ENCODE results near the gene A2M. TPM values are rescaled to one million over a fixed set of nuclear protein-coding genes. Genes with fewer than 3 reads are reported as not detected.

Gene A2M
- total and polyA plus RNA-seq, 2 donors (not counting 1 experiment from before 2014, with no cell fraction given): 0.04 TPM; not detected in 1

- Histone ChIP-seq H3K79me2 (ENCODE audit: control insufficient read depth, insufficient read depth, low read length) (no peaks in the 10 kb centered on the region), H2AFZ (ENCODE audit: insufficient read depth, low read depth, low read length, poor library complexity, severe bottlenecking) (no peak overlapping the region), H3K4me2 (replicated peaks; ENCODE audit: low read depth, low read length, poor library complexity, severe bottlenecking) (no peak overlapping the region), H3K9ac (ENCODE audit: low read length) (no peak overlapping the region), H4K20me1 (ENCODE audit: control insufficient read depth, insufficient read depth, low read length, poor library complexity, severe bottlenecking) (no peaks in the 10 kb centered on the region), H3K9me3 (ENCODE audit: control extremely low read depth in 1 of 3, control insufficient read depth in 2 of 3, insufficient read depth in 1 of 3, low read length in 2 of 3) (no peaks in the 10 kb centered on the region), H3K36me3 (replicated peaks in 1 of 2; ENCODE audit: control extremely low read depth in 1 of 2, control insufficient read depth in 1 of 2, extremely low read depth in 1 of 2, insufficient read depth in 2 of 2, low read length in 1 of 2) (no peaks in the 10 kb centered on the region), H3K4me3 (ENCODE audit: control extremely low read depth in 1 of 5, extremely low read depth in 1 of 5, insufficient read depth in 1 of 5, low read depth in 2 of 5, low read length in 4 of 5) (no peak overlapping the region), H3K27me3 (replicated peaks in 1 of 4; ENCODE audit: control extremely low read depth in 1 of 4, control insufficient read depth in 3 of 4, insufficient read depth in 4 of 4, low read length in 3 of 4) (peaks cover 0 to 14% (median 7%) of the 10 kb centered on the region in 4 experiments), H3K4me1 (ENCODE audit: control insufficient read depth in 2 of 2, insufficient read depth in 2 of 2, low read length in 2 of 2) (no peaks in the 10 kb centered on the region), H3K27ac (ENCODE audit: low read length in 2 of 2) (no peak overlapping the region)
- ChIA-PET CTCF (interaction anchor here (1.4 kb wide), 1 partner anchor 25 kb away, joined by 3 read pairs; no protein-coding TSS in a partner anchor), POLR2A (no interaction called here)
- intact Hi-C loops (cut with micrococcal nuclease): no loop called here
- Mint-ChIP-seq H3K4me1 (no peaks in the 10 kb centered on the region), H3K9me3 (ENCODE audit: insufficient read depth) (peaks cover 2% of the 10 kb centered on the region), H3K27ac (no peak overlapping the region), H3K27me3 (peaks cover 40% of the 10 kb centered on the region), H3K4me3 (no peak overlapping the region)
- ATAC-seq (ENCODE audit: low read depth) (no peak), DNase-seq (no peak)
- no peak for TF ChIP-seq EZH2 (IDR thresholded peaks at IDR 0.05; ENCODE audit: borderline replicate concordance, insufficient read depth, low read depth, low read length, poor library complexity, severe bottlenecking)
- no peak for TF ChIP-seq CTCF (IDR thresholded peaks at IDR 0.05)
- no CpG with 5 or more reads among the region's 1 CpG for WGBS (ENCODE audit: insufficient coverage)
Measured at GRCh38 chr12:9075138-9075535, 40.6 kb downstream of the A2M start.

- Histone ChIP-seq H3K27me3 (replicated peaks in 1 of 4; ENCODE audit: control extremely low read depth in 1 of 4, control insufficient read depth in 3 of 4, insufficient read depth in 4 of 4, low read length in 3 of 4) (peaks cover 0 to 13% (median 6%) of the 10 kb centered on the region in 4 experiments), H3K9ac (ENCODE audit: low read length) (no peak overlapping the region), H3K27ac (ENCODE audit: low read length in 2 of 2) (no peak overlapping the region), H4K20me1 (ENCODE audit: control insufficient read depth, insufficient read depth, low read length, poor library complexity, severe bottlenecking) (no peaks in the 10 kb centered on the region), H3K36me3 (replicated peaks in 1 of 2; ENCODE audit: control extremely low read depth in 1 of 2, control insufficient read depth in 1 of 2, extremely low read depth in 1 of 2, insufficient read depth in 2 of 2, low read length in 1 of 2) (no peaks in the 10 kb centered on the region), H3K79me2 (ENCODE audit: control insufficient read depth, insufficient read depth, low read length) (no peaks in the 10 kb centered on the region), H3K4me2 (replicated peaks; ENCODE audit: low read depth, low read length, poor library complexity, severe bottlenecking) (no peak overlapping the region), H2AFZ (ENCODE audit: insufficient read depth, low read depth, low read length, poor library complexity, severe bottlenecking) (no peak overlapping the region), H3K9me3 (ENCODE audit: control extremely low read depth in 1 of 3, control insufficient read depth in 2 of 3, insufficient read depth in 1 of 3, low read length in 2 of 3) (no peaks in the 10 kb centered on the region), H3K4me3 (ENCODE audit: control extremely low read depth in 1 of 5, extremely low read depth in 1 of 5, insufficient read depth in 1 of 5, low read depth in 2 of 5, low read length in 4 of 5) (no peak overlapping the region), H3K4me1 (ENCODE audit: control insufficient read depth in 2 of 2, insufficient read depth in 2 of 2, low read length in 2 of 2) (no peaks in the 10 kb centered on the region)
- ChIA-PET POLR2A (no interaction called here), CTCF (no interaction called here)
- intact Hi-C loops (cut with micrococcal nuclease): no loop called here
- 85% methylated on average over 8 of the region's 10 CpGs for WGBS (ENCODE audit: insufficient coverage)
- H3K9me3 Mint-ChIP-seq (ENCODE audit: insufficient read depth): peaks cover 2% of the 10 kb centered on the region
- peaks cover 40% of the 10 kb centered on the region for H3K27me3 Mint-ChIP-seq
- no peak overlapping the region for H3K4me3 Mint-ChIP-seq
- TF ChIP-seq CTCF (IDR thresholded peaks at IDR 0.05) (no peak), EZH2 (IDR thresholded peaks at IDR 0.05; ENCODE audit: borderline replicate concordance, insufficient read depth, low read depth, low read length, poor library complexity, severe bottlenecking) (no peak)
- no peak overlapping the region for H3K27ac Mint-ChIP-seq
- no peak for ATAC-seq (ENCODE audit: low read depth)
- no peak for DNase-seq
- no peaks in the 10 kb centered on the region for H3K4me1 Mint-ChIP-seq
Measured at GRCh38 chr12:9074484-9075137, 41.1 kb downstream of the A2M start.
